GM21528 (cell line): Measurements from ENCODE around the gene ZNF483.
"Not testable (repeated sequence)": the region's sequence is repeated elsewhere in the genome, so short reads cannot be mapped to it uniquely, and the experiment has no call there.

Experiments
- ATAC-seq: cut with Tn5 transposase; IDR thresholded peaks from one replicate; pipeline ENCODE4 v1.9.1; 2021; ENCODE audit warnings: mild to moderate bottlenecking, moderate library complexity; ENCODE audit not compliant: unreplicated experiment, low FRiP score

Gene ZNF483

DNA sequence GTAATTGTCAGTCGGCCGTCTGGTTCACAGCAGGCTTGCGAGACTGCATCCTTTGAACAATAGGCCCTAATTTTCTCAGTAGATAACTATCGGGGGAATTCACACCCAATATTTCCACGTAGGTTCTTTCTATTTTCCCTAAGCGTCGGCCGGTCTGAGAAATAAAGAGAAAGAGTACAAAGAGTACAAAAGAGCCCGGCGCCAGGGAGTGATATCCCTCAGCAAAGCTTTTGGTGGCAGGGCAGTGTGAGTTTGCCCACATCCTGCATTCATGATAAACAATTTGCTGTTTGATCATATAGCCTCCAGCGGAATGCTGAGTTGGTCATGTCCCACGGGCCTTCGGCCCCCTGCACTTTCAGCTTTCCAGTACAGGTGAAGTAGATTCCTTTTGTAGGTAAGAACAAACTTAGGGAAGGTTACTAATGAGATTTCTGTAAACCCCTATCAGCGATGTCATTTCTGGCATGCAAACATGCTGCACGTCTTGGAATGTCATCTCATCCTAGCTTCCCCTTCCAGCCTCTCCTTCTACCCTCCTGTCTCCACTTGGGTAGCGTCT lies 79.2 kb downstream of the ZNF483 start:
- ATAC-seq = no peak

DNA sequence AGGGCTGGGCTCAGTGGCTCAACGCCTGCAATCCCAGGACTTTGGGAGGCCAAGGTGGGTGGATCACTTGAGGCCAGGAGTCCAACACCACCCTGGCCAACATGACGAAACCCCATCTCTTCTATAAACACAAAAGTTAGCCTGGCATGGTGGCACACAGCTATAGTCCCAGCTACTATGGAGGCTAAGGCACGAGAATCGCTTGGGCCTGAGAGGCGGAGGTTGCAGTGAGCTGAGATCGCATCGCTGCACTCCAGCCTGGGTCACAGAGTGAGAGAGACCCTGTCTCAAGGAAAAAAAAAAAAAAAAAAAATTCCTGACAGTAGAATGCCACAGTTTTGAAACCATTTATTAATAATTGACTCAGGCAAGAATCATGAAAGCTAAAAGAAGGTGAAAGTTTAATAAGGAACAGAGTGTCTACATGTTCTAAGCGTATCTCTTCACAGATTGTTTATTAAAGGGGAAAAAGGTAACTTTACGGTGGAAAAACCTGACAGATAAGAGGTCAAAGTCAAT lies 80.1 kb downstream of the ZNF483 start:
- ATAC-seq = no peak

DNA sequence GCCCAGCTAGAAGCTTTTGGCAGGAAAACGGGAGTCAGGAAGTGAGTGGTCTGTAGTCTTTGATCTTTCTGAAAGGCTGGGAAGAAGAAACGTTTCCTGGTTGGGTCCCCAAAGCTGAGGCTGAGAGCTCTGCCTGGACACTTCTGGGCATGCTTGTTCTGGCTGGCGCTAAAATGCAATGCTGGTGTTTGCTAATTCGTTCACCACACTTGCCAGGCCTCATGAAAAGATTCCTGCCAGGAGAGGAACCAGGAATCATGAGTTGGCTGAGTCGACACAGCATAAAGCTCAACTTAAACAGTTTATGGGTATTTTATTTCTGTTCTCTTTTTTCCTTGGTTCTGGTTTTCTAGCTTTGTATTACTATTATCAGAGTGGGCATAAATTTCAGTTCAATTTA lies 85.2 kb downstream of the ZNF483 start:
- ATAC-seq = no peak

DNA sequence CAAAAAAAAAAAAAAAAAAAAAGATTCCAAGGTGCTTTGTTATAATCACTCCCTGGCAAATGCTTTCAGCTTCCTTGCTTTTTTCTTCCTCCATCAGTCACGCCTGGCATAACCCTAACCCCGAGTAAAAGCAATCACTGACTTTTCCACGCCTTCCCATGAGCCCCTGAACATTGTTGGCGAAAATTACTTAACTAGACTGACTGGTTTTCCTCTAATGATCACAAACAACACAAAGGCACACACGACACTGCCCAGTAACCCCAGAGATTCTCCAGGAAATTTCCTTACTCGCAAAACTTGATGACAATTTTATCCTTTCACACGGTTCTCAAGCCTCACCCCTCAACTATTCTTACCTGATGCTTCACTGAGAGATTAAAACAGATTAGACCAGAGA lies 85.9 kb downstream of the ZNF483 start:
- ATAC-seq = no peak

DNA sequence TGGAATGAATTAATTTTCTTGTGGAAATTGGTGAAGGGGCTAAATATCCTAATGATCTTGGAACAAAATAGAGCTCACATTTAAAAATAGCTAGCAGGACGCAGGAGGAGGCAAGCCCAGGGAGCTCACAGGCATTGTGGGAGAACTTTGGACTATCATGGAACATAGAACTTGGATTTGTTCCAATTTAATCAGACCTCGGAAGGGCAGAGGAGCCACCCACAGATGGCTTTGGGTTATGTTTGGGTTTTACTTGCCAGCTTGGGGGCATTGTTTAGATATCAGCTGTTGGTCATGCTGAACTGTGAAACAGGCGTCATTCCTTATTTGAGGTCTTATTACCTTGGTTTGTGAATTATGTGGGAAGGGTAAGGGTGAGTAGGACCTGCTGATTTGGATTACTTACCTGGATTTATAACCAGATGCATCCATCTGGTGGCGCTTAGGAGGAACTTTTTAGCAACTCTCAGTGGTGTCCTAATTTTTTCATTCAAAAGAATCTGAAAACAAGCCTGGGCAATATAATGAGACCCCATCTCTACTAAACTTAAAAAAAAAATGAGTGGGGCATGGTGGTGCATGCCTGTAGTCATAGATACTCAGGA lies 88.6 kb downstream of the ZNF483 start:
- no peak for ATAC-seq

DNA sequence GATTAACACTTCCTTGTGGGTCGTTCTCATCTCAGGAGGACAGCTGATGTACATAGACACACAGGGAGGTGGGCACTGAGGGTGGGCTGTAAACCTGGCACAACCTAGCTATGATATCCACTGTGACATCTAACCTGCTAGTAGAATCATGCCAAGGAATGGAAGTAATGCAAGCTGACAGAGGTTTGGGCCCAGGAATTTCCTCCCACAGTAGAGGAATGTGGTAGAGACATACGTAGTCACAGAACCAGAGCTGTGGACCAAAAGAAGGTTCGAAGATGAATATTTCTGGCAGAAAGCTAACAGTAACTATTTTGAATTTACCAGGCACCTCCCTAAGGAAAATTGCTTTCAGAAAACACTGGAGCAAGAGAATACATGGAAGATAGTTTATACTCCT lies 90.9 kb downstream of the ZNF483 start:
- ATAC-seq = no peak

DNA sequence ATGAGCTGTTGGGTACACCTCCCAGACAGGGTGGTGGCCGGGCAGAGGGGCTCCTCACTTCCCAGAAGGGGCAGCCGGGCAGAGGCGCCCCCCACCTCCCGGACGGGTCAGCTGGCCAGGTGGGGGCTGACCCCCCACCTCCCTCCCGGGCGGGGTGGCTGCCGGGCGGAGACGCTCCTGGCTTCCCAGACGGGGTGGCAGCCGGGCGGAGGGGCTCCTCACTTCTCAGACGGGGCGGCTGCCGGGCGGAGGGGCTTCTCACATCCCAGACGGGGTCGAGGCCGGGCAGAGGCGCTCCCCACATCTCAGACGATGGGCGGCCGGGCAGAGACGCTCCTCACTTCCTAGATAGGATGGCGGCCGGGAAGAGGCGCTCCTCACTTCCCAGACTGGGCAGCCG lies 92.4 kb downstream of the ZNF483 start:
- not testable (repeated sequence) for ATAC-seq

DNA sequence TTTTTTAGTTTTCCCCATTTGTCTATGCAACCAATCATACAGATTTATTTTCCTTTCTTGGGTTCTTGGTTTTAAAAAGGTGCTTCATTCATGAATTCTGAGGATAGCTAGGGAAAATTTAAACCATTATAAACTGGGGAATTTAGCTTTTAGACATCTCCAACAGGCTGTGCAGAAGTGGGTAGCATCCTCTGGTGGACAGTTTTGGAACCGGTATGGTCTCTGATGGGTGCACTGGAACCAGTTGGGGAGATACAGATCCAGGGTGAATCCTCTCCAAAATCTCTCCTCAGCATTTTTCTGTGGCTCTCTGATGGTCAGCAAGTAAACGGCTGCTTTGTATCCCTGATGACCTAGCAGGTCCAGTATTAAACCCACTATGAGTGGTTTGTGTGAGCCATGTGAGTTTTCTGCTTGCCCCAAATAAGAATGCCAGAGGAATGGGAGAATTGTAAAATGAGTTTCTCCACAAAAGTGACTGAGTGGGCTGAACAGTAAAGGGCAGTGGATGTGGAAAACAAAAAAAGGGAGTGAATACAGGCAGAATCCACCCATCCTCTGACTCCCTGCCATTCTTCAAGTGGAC lies 97.0 kb downstream of the ZNF483 start:
- no peak for ATAC-seq

DNA sequence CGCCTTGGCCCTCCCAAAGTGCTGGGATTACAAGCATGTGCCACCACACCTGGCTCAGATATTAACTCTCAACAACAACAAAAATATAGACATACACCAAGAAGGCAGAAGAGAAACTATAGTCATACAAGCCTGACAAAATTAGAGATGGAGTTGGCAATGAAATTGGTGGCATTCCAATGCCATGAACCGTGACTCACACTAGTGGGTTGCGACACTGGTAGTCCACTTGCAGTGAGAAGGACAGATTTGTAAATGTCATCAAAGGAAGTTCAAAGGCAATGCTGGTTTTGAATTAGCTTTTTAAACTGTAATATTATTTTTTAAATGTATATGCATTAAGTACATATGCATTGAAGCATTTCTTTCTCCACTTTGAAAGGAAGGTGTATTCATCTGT lies 97.6 kb downstream of the ZNF483 start:
- no peak for ATAC-seq
